Inflammatory macrophage (primary cell): ENCODE data around the gene CCDC185.

ENCODE experiments used
- DNase-seq, 2 donors: peaks; one replicate each; pipeline ENCODE4 v3.0.0-alpha.2; 2020 to 2022
- total RNA-seq, 18 experiments: gene quantifications; one replicate each; lab custom pipeline; 2026; ENCODE audit warnings: mixed read lengths in 6 of 18, inconsistent platforms in 2 of 18; lab: John Stamatoyannopoulos, UW

Gene CCDC185
- 0 reads per million in 18 experiments for total RNA-seq

DNA sequence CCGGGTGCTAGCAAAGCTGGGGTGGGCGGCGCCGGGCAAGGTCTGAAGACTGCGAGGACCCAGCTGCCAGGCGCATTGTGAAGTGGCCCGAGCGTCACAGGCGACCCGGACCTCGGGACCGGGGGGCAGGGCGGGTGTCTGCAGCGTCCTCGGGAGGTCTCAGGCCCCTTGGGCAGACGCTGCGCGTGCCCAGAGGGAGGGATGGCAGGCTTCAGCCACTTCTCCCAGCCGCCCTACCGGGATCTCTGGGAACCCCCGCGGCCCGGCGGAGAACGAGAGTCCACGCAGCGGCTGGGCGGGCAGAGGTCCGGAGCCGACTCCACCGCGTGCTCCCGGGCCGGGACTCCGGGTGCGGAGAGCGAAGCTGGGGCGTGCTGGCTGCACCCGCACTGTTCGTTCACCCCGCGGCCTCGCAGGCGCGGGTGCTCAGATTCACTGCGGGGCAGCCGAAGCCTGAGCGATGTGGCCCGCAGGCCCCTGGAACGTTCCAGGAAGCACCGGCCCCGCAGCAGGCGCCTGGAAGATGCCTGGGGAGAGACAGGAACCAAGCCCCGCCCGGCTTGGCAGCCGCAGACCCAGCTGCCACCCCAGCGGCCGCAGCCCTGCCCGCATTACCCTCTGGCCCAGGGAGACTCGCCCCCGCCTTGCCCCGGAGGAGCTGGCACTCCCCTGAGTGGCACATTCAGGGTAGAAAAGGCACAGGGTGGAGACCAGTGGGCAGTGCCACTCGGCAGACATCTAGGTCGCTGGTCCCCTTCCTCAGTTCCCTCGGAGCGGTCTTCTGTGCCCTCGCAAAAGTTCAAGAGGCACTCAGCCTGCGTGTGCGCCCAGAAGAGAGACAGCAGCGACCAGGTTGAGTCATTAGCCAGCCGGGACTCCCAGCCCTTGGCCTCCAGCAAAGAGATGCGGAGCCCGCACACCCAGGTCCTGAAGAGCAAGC is at the start of gene CCDC185:
Gene CCDC185, plus strand, starts transcription at position 141 of the 940 bp plus-strand sequence. Its CDS starts 61 bp downstream, at position 202.
- DNase-seq: no peak

DNA sequence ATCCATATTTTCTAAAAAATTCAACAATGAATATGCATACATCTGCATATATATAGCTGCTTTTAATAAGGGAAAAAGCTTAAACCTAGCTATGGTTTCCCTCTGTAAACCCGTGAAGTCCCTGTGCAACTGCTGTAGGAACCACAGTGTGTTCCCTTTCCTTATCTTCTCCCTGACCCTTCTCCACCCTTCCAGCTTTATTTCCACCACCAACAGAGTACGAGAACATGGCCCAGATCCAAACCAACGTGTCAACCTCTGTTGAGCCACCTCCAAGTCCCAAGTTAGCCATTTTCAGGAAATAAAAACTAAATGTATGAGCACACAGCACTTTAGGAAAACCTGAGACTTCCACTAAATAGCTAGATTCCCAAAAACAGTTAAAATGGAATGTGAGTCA is 49.5 kb upstream of the CCDC185 start:
- no peak for DNase-seq

GRCh38 chr1:223344491-223344890 is 48.7 kb upstream of the CCDC185 start:
- DNase-seq: no peak

- no peak for DNase-seq
Observed at GRCh38 chr1:223345720-223346119, 47.5 kb upstream of the CCDC185 start.

GRCh38 chr1:223346311-223346710 is 46.9 kb upstream of the CCDC185 start:
- DNase-seq: no peak

DNA sequence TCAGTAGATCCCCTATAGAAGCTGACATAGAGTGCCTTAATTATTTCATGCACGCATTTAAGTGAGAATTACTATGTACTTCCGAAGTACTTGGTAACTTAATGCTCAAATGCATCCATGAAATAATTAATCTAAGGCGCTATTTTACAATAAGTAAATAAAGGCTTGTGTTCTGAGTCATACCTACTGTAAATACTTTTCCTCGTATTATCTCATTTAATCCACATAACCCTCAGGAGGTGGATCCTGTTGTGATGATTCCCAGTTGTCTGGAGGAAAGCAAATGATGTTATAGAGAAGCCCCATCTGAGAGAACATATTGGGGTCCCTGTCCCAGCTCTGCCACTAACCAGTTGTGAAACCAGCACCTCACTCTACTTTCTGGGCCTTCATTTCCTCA is 45.6 kb upstream of the CCDC185 start:
- no peak for DNase-seq

- no peak for DNase-seq
Observed at GRCh38 chr1:223348439-223348838, 44.8 kb upstream of the CCDC185 start.

DNA sequence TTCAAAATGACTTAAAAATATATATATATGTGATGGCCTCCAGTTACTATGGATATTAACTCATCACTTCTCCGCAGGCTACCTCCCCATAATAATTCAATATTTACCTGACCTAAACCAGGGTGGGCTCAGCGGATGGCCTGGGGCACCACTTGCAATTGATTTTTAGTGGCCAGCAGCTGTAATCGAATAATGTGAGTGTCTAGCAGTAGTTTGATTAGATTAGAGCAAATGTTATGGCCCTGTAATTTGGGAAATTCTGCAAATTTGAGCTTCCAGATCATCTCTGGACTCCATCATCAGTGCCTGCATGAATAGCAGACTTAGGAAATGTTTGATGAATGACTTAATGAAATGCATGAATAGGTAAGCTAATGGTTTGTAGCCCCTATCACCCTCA is 44.0 kb upstream of the CCDC185 start:
- DNase-seq: no peak

- no peak for DNase-seq
Observed at GRCh38 chr1:223350361-223350908, 42.8 kb upstream of the CCDC185 start.

DNA sequence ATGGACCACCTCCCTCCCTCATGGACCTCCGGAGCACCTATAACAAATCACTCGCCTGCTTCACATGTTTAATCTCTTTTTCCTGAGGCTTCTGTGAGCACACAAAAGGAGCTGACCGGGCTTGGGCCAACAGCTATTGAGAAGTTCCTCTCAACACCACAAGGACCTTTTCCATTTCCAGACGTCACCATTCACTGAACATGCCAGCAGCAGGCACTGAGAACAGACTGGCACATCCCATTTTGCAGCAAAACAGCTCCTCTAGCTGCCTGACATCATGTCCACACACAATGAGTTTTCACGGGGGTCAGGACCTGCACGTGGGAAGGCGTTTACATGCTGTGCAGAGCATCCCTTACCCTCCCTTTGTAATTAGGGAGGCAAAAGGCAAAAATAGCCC is 40.3 kb upstream of the CCDC185 start:
- no peak for DNase-seq

- DNase-seq: no peak
Observed at GRCh38 chr1:223353939-223354338, 39.3 kb upstream of the CCDC185 start.

DNA sequence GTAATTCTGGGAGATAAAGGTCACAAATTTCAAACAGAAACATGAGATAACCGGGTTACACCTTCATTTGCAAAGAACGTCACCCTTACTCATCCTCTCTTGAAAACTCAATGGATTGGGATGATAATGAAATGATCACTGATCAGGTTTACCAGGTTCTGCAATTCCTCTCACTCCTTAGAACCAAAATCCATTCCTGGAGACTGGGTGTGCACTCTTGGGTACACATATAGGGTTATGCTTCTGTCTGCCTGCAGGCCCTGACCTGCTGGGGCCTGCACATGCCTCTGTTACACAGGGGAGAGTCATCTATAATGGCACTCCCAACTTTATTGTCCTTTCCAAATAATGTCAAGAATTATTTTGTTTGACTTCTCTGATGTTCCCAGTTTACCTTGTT is 37.5 kb upstream of the CCDC185 start:
- DNase-seq: no peak

- DNase-seq: no peak
Observed at GRCh38 chr1:223358826-223359225, 34.4 kb upstream of the CCDC185 start.

GRCh38 chr1:223363057-223363855 is 30.0 kb upstream of the CCDC185 start:
- DNase-seq: no peak

DNA sequence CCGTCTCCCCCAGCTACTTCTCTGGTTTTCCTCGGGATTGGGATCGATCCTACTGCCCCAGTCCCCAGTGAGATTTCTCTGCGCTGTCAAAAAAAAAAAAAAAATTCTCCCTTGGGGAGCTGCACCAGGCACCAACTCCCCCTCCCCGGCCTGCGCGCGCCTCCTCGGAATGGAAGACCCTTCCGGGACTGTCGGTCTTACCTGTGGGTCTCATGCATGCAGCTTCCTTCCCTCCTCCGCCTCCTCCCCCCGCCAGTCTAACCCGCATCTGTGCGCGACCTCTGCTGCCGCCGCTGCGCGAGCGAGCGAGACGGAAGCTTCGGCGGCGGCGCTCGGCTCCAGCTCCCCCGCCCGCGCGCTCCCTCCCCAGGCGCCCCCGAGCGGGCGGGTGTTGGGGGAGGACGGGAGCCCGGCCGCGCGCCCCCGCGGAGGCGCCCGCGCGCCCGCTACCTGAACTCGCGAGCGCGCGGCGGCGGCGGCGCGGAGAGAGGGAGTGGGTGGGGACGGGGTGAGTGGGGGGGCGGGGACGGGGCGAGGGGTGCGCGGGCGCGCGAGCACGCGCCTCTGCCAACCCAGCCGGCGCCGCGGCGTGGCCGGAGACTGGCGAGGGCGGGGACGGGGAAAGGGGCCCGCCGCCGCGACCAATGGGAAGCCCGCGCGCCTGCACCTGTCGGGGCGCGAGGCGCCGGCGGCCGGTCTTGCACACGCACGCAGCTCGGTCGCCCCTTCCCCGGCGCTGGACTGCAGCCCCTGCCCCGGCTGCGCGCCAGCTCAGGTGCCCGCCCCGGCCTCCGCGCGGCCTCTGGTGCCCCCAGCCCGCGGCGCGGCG is 29.1 kb upstream of the CCDC185 start, which contains the start of gene SUSD4:
Gene SUSD4, minus strand, starts transcription at position 321 of the 829 bp plus-strand sequence. CDS start 751 bp downstream, outside the sequence.
- peak in 1 of 2 donors; percentile 3 for DNase-seq

DNA sequence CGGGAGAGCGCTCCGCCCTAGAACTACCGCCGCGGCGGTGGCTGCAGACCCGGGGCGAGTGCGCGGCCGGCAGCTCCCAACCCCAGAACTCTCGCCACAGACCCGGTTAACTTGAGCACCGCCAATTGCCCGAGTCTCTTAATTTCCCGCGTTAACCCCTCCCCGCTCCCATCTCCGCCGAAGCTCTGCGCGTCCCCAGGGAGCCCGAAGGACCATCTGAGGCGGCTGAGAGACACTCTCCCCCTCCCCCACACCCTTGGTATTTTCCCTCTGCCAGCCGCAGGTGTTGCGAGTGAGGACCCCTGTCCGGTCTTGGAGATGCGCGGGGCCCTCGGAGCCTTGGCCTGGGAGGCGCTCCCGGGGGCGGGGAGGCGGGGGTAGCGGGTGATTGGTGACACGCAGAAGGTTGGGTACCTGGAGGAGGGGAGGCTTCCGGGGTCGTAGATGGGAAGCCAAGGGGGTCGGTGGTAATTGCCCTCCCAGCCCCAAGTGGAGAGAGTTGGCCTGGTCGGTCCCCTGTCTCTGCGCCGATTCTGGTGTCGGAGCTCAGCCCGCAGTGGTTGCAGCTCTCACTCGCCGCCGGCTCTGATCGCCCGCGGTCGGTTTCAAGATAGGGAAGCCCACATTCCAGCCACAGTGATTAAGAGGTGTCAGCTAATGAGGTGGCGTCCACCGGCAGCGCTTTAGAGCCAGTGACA is 28.4 kb upstream of the CCDC185 start:
- DNase-seq: no peak

- no peak for DNase-seq
Observed at GRCh38 chr1:223374064-223374610, 19.1 kb upstream of the CCDC185 start.

DNA sequence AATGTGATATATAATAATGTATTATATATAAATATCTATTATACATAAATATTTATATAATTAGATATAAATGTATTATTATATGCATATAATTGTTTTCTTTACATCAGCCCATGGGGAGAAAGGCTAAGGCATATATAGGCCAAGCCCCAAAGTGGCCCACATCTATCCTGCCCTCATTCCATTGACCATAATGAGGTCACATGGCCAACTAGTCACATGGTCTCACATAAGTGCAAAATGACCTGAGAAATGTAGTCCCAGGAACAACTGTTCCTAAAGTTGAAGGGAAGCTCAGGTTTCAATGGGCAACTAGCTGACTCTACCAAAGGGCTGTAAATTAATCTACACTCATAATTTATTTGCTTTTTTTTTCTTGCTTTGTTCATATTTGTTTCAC is 14.5 kb upstream of the CCDC185 start:
- DNase-seq: no peak

GRCh38 chr1:223386013-223386412 is 7.2 kb upstream of the CCDC185 start:
- DNase-seq: no peak

DNA sequence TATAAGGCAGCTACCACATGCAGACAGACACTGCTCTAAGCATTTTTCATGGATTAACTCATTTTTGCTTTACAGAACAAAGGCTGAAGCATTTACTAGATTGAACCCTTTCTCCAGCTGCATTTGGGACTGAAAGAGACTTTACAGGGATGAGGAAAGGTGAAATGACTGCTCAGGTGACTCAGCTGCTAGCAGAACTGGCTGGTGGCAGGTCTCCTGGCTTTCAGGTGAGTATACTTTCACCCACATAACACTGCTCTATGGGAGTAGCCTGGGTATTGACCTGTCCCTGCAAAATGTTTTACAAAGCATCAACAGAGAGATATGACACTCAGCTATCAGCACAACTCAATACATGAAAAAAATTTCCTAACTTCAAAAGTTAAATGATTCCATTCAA is 2.6 kb upstream of the CCDC185 start:
- DNase-seq: no peak

GRCh38 chr1:223394242-223394641 is 1.0 kb downstream of the CCDC185 start:
- no peak for DNase-seq
